IMR-90 (cell line): ENCODE measurements around the gene KRTAP4-5. TPM values are rescaled to one million over a fixed set of nuclear protein-coding genes. Genes with fewer than 3 reads are reported as not detected.
A peak's percentile ranks its signal among the peaks of the same experiment; 100 is the strongest.

Experiments used
- ATAC-seq: fragments of 200-7000 bp; cut with Tn5 transposase; 2 replicates; pipeline ENCODE4 v1.9.1; 2020; ENCODE audit warnings: low read depth, mild to moderate bottlenecking, moderate library complexity
- BruUV-seq: library from RNA; stranded (reverse); fragments of 400-500 nt; replicated peaks from 2 replicates; lab custom pipeline; 2021; lab: Mats Ljungman, UMichigan
- CTCF ChIA-PET: fragments of 300-600 bp; formaldehyde crosslinking; extraction: SDS; loops from one replicate; lab custom pipeline; 2021; ENCODE audit warnings: antibody characterized with exemption; lab: Yijun Ruan, JAX
- POLR2A ChIA-PET: fragments of 300-600 bp; sonication (Branson Sonifier 250); formaldehyde crosslinking; loops from one replicate; lab custom pipeline; 2022; ENCODE audit warnings: antibody characterized with exemption; ENCODE audit not compliant: unreplicated experiment; lab: Charles Lee
- DNase-seq: peaks from one replicate; pipeline ENCODE4 v3.0.0; 2013
- H2AFZ ChIP-seq: replicated peaks from 2 replicates; pipeline ENCODE3; 2013; ENCODE audit warnings: low read length, mild to moderate bottlenecking; ENCODE audit not compliant: poor library complexity
- H2AK5ac ChIP-seq: 2 replicates; pipeline ENCODE4 v1.6.1; 2013; ENCODE audit warnings: low read depth, low read length, inconsistent platforms
- H2AK9ac ChIP-seq: replicated peaks from 2 replicates; pipeline ENCODE3; 2013; ENCODE audit warnings: mild to moderate bottlenecking, low read depth, low read length, moderate library complexity; ENCODE audit not compliant: poor library complexity
- H2BK120ac ChIP-seq: 2 replicates; pipeline ENCODE4 v1.6.1; 2013; ENCODE audit warnings: low read depth, low read length, inconsistent platforms
- H2BK15ac ChIP-seq: 3 replicates; pipeline ENCODE4 v1.6.1; 2013; ENCODE audit warnings: low read depth, low read length, inconsistent platforms
- H2BK20ac ChIP-seq: 2 replicates; pipeline ENCODE4 v1.6.1; 2013; ENCODE audit warnings: low read depth, mild to moderate bottlenecking, inconsistent platforms, low read length, moderate library complexity
- H2BK5ac ChIP-seq: 2 replicates; pipeline ENCODE4 v1.6.1; 2013; ENCODE audit warnings: mild to moderate bottlenecking, low read depth, low read length, inconsistent platforms; ENCODE audit not compliant: poor library complexity, severe bottlenecking
- H3K14ac ChIP-seq: replicated peaks from 2 replicates; pipeline ENCODE4 v1.6.1; 2013; ENCODE audit warnings: low read depth, low read length, inconsistent platforms
- H3K18ac ChIP-seq: 2 replicates; pipeline ENCODE4 v1.6.1; 2013; ENCODE audit warnings: low read depth, low read length, control low read depth
- H3K23ac ChIP-seq: 2 replicates; pipeline ENCODE4 v1.6.1; 2013; ENCODE audit warnings: low read depth, low read length, inconsistent platforms
- H3K27ac ChIP-seq: 2 replicates; pipeline ENCODE4 v1.5.1; 2013; ENCODE audit warnings: mild to moderate bottlenecking, control low read depth, low read length; ENCODE audit not compliant: insufficient read depth
- H3K27me3 ChIP-seq: 2 replicates; pipeline ENCODE4 v1.6.1; 2013; ENCODE audit warnings: low read length; ENCODE audit not compliant: control insufficient read depth, insufficient read depth
- H3K36me3 ChIP-seq: 2 replicates; pipeline ENCODE4 v1.6.1; 2013; ENCODE audit warnings: low read length, mixed read lengths; ENCODE audit not compliant: control insufficient read depth, insufficient read depth
- H3K4ac ChIP-seq: 2 replicates; pipeline ENCODE4 v1.6.1; 2013; ENCODE audit warnings: low read depth, low read length, inconsistent platforms
- H3K4me1 ChIP-seq: 2 replicates; pipeline ENCODE4 v1.6.1; 2013; ENCODE audit warnings: low read length, mixed read lengths; ENCODE audit not compliant: control insufficient read depth, insufficient read depth
- H3K4me2 ChIP-seq: 2 replicates; pipeline ENCODE4 v1.6.1; 2013; ENCODE audit warnings: low read depth, mild to moderate bottlenecking, control low read depth, low read length, moderate library complexity
- H3K4me3 ChIP-seq: 2 replicates; pipeline ENCODE4 v1.5.1; 2013; ENCODE audit warnings: low read depth, mild to moderate bottlenecking, control low read depth, low read length, moderate library complexity; ENCODE audit not compliant: insufficient read depth
- H3K56ac ChIP-seq: 2 replicates; pipeline ENCODE4 v1.6.1; 2013; ENCODE audit warnings: low read length, inconsistent platforms; ENCODE audit not compliant: insufficient read depth; ENCODE audit errors: extremely low read depth
- H3K79me1 ChIP-seq, 2 experiments: 2 replicates each; pipeline ENCODE4 v1.6.1; 2013; ENCODE audit warnings: low read length in 2 of 2, inconsistent platforms in 1 of 2, low read depth in 1 of 2
- H3K9ac ChIP-seq: 2 replicates; pipeline ENCODE4 v1.6.1; 2013; ENCODE audit warnings: low read depth, low read length, control low read depth
- H3K9me1 ChIP-seq: 2 replicates; pipeline ENCODE4 v1.6.1; 2013; ENCODE audit warnings: low read length, inconsistent platforms; ENCODE audit not compliant: insufficient read depth
- H3K9me3 ChIP-seq: 2 replicates; pipeline ENCODE4 v1.6.1; 2013; ENCODE audit warnings: low read length; ENCODE audit not compliant: control insufficient read depth, insufficient read depth
- H4K20me1 ChIP-seq: 2 replicates; pipeline ENCODE4 v1.6.1; 2013; ENCODE audit warnings: low read length, inconsistent platforms; ENCODE audit not compliant: insufficient read depth
- H4K5ac ChIP-seq: 2 replicates; pipeline ENCODE4 v1.6.1; 2013; ENCODE audit warnings: mild to moderate bottlenecking, low read depth, low read length, control low read depth
- H4K8ac ChIP-seq, 2 experiments: 2 replicates each; pipeline ENCODE4 v1.6.1; 2013; ENCODE audit warnings: low read depth in 2 of 2, low read length in 2 of 2, control low read depth in 1 of 2, inconsistent platforms in 1 of 2
- H4K91ac ChIP-seq: 2 replicates; pipeline ENCODE4 v1.6.1; 2013; ENCODE audit warnings: low read depth, low read length, inconsistent platforms; ENCODE audit not compliant: insufficient read depth
- BHLHE40 ChIP-seq: fragments of 150-350 bp; IDR thresholded peaks from 2 replicates; pipeline ENCODE4 v1.6.1; 2016; ENCODE audit warnings: mild to moderate bottlenecking, low read depth, low read length
- CEBPB ChIP-seq: IDR thresholded peaks from 2 replicates; pipeline ENCODE4 v1.6.1; 2012; ENCODE audit warnings: low read depth, low read length, improper control_type of control experiment
- CHD1 ChIP-seq: IDR thresholded peaks from 2 replicates; pipeline ENCODE4 v1.6.1; 2012; ENCODE audit warnings: low read depth, low read length, improper control_type of control experiment
- CTCF ChIP-seq: conservative IDR thresholded peaks from 2 replicates; pipeline ENCODE4 v1.5.1; 2012; ENCODE audit warnings: mild to moderate bottlenecking, low read depth, low read length, improper control_type of control experiment
- ELK1 ChIP-seq: fragments of 150-350 bp; IDR thresholded peaks from 2 replicates; pipeline ENCODE4 v1.6.1; 2016; ENCODE audit warnings: low read depth, mild to moderate bottlenecking, low read length, moderate library complexity, borderline replicate concordance
- FOS ChIP-seq: fragments of 150-350 bp; IDR thresholded peaks from 2 replicates; pipeline ENCODE4 v1.6.1; 2016; ENCODE audit warnings: low read depth, low read length
- MAFK ChIP-seq: IDR thresholded peaks from 2 replicates; pipeline ENCODE4 v1.6.1; 2012; ENCODE audit warnings: low read depth, low read length, improper control_type of control experiment
- MAZ ChIP-seq: IDR thresholded peaks from 2 replicates; pipeline ENCODE4 v1.6.1; 2012; ENCODE audit warnings: low read depth, mild to moderate bottlenecking, low read length, improper control_type of control experiment, moderate library complexity, borderline replicate concordance
- MXI1 ChIP-seq: IDR thresholded peaks from 2 replicates; pipeline ENCODE4 v1.6.1; 2012; ENCODE audit warnings: low read depth, mild to moderate bottlenecking, low read length, moderate library complexity, borderline replicate concordance
- NFE2L2 ChIP-seq: fragments of 150-350 bp; IDR thresholded peaks from 2 replicates; pipeline ENCODE4 v1.6.1; 2016; ENCODE audit warnings: low read depth, mild to moderate bottlenecking, low read length
- POLR2A ChIP-seq: IDR thresholded peaks from 2 replicates; pipeline ENCODE4 v1.6.1; 2012; ENCODE audit warnings: mild to moderate bottlenecking, low read depth, low read length
- RAD21 ChIP-seq: IDR thresholded peaks from 2 replicates; pipeline ENCODE4 v1.6.1; 2012; ENCODE audit warnings: low read length, improper control_type of control experiment
- RCOR1 ChIP-seq: IDR thresholded peaks from 2 replicates; pipeline ENCODE4 v1.6.1; 2012; ENCODE audit warnings: mild to moderate bottlenecking, low read length, improper control_type of control experiment; ENCODE audit not compliant: insufficient replicate concordance
- RFX5 ChIP-seq: IDR thresholded peaks from 2 replicates; pipeline ENCODE4 v1.8.0; 2012; ENCODE audit warnings: low read depth, mild to moderate bottlenecking, low read length, moderate library complexity
- SMC3 ChIP-seq: fragments of 150-350 bp; IDR thresholded peaks from 2 replicates; pipeline ENCODE4 v1.6.1; 2016; ENCODE audit warnings: low read depth, mild to moderate bottlenecking, antibody characterized with exemption, low read length, moderate library complexity
- USF2 ChIP-seq: fragments of 150-350 bp; IDR thresholded peaks from 2 replicates; pipeline ENCODE4 v1.6.1; 2017; ENCODE audit warnings: mild to moderate bottlenecking, antibody characterized with exemption, low read length, low read depth
- WGBS, 2 experiments: methylation state at CpG; one replicate each; pipeline versions ENCODE4 v1.1.5 to v1.1.7; 2013; ENCODE audit warnings: missing lambda C conversion rate in 2 of 2; ENCODE audit not compliant: insufficient read length in 1 of 2; ENCODE audit errors: extremely low coverage in 2 of 2; 5-methylcytosine and 5-hydroxymethylcytosine counted together
- dilution Hi-C: fragments of 300-500 bp; cut with HindIII; formaldehyde crosslinking; loops from one replicate; pipeline ENCODE4 v1.14.3; 2018; ENCODE audit warnings: low sequenced_read_pairs; ENCODE audit not compliant: unreplicated experiment
- in situ Hi-C: fragments of 300-500 bp; cut with MboI; formaldehyde crosslinking; loops from 3 replicates; pipeline ENCODE4 v1.14.3; 2019; ENCODE audit warnings: low sequenced_read_pairs, inconsistent platforms, mixed read lengths
- intact Hi-C: fragments of 100-400 bp; cut with micrococcal nuclease; formaldehyde crosslinking; loops from 2 replicates; pipeline ENCODE4 v1.10.0; 2022
- polyA plus RNA-seq, 3 experiments: library from polyadenylated mRNA; depleted of rRNA; stranded (reverse); fragments of >200 nt; gene quantifications; 2 replicates each; pipeline ENCODE4 v1.2.3, GENCODE V29; 2012; ENCODE audit warnings: low replicate concordance in 1 of 3
- total RNA-seq: library from RNA; depleted of rRNA; stranded (reverse); fragments of >200 nt; gene quantifications from 2 replicates; pipeline ENCODE4 v1.2.3, GENCODE V29; 2012

Gene KRTAP4-5
- total and polyA plus RNA-seq, 2 of the 4 experiments (the other 2 are of a cell fraction) = not detected

GRCh38 chr17:41118721-41119120 is 30.9 kb downstream of the KRTAP4-5 start:
- DNase-seq (peak; percentile 38), ATAC-seq (peak; percentile 22; the same call in 1 of the 2 replicates)
- Histone ChIP-seq H4K91ac (0 out of 2 replicates have a peak overlapping the region, but pooled peaks have one; percentile 30), H4K5ac (no peak overlapping the region), H4K20me1 (no peaks in the 10 kb centered on the region), H3K4me1 (no peaks in the 10 kb centered on the region), H3K27me3 (no peaks in the 10 kb centered on the region), H3K14ac (no peak overlapping the region), H3K56ac (no peak overlapping the region), H3K4me3 (no peak overlapping the region), H3K9me3 (peaks cover 2% of the 10 kb centered on the region; the same call in 1 of the 2 replicates), H2AK9ac (no peak overlapping the region), H3K36me3 (no peaks in the 10 kb centered on the region), H3K9ac (no peak overlapping the region), H3K27ac (no peak overlapping the region), H3K79me1 (no peaks in the 10 kb centered on the region), H2AK5ac (no peak overlapping the region), H2BK20ac (no peak overlapping the region), H2BK15ac (no peak overlapping the region), H2BK120ac (no peak overlapping the region), H2AFZ (no peak overlapping the region), H2BK5ac (no peak overlapping the region), H4K8ac (peak overlapping the region in 1 of 2 experiments; percentile 62; a peak in 2 of 4 replicates), H3K18ac (no peak overlapping the region), H3K23ac (no peak overlapping the region), H3K4me2 (no peak overlapping the region), H3K4ac (peak overlapping the region; percentile 36; the same call in 1 of the 2 replicates), H3K9me1 (no peaks in the 10 kb centered on the region; the same call in 1 of the 2 replicates)
- BruUV-seq = no TSS peak
- TF ChIP-seq USF2 (no peak), RFX5 (no peak), POLR2A (no peak), RAD21 (no peak), CHD1 (no peak), NFE2L2 (no peak), MAFK (no peak), CEBPB (no peak), FOS (no peak), CTCF (no peak), ELK1 (no peak), SMC3 (no peak), RCOR1 (no peak), MAZ (no peak), BHLHE40 (no peak), MXI1 (no peak)
- intact Hi-C loops (no loop called here), dilution Hi-C loops (no loop called here), in situ Hi-C loops (no loop called here)
- ChIA-PET POLR2A (no interaction called here), CTCF (no interaction called here)
- no CpG with 5 or more reads among the region's 4 CpGs for WGBS, 2 experiments
